Endothelial cell of umbilical vein (primary cell): Measurements from ENCODE around the gene FOXO6. TPM values are rescaled to one million over a fixed set of nuclear protein-coding genes. Genes with fewer than 3 reads are reported as not detected.
A peak's percentile ranks its signal among the peaks of the same experiment; 100 is the strongest.

ENCODE experiments used
- BruUV-seq: library from RNA; stranded (reverse); fragments of 400-500 nt; replicated peaks from 2 replicates; lab custom pipeline; 2021; lab: Mats Ljungman, UMichigan
- CTCF ChIA-PET: fragments of 300-600, 350-600 bp; sonication (Branson Sonifier 250); formaldehyde crosslinking; loops from one replicate; lab custom pipeline; 2021; ENCODE audit warnings: antibody characterized with exemption, inconsistent platforms; lab: Charles Lee
- POLR2A ChIA-PET: fragments of 300-600, 350-600 bp; sonication (Branson Sonifier 250); formaldehyde crosslinking; loops from one replicate; lab custom pipeline; 2021; ENCODE audit warnings: antibody characterized with exemption, inconsistent platforms; lab: Charles Lee
- DNase-seq: peaks from one replicate; pipeline ENCODE4 v3.0.0-alpha.2; 2011; ENCODE audit warnings: low read depth, low spot score
- FAIRE-seq: peaks from 2 replicates; lab custom pipeline; 2011; peaks lifted over from hg19 to GRCh38; lab: Jason Lieb, UNC
- H2AFZ ChIP-seq: 2 replicates; pipeline ENCODE4 v1.6.0; 2012; ENCODE audit warnings: low read depth, low read length, control low read depth, inconsistent platforms
- H3K27ac ChIP-seq: 2 replicates; pipeline ENCODE4 v1.5.1; 2011; ENCODE audit warnings: low read depth, mild to moderate bottlenecking, control low read depth, low read length, moderate library complexity; ENCODE audit not compliant: insufficient read depth
- H3K27me3 ChIP-seq, 2 experiments: 2 replicates each; pipeline versions ENCODE4 v1.6.0 to v1.6.1; 2011; ENCODE audit warnings: low read length in 2 of 2, mixed read lengths in 1 of 2; ENCODE audit not compliant: control insufficient read depth in 2 of 2, insufficient read depth in 2 of 2
- H3K36me3 ChIP-seq, 2 experiments: 2 replicates in 1 of 2; 3 replicates in 1 of 2; pipeline ENCODE4 v1.5.1; 2011; ENCODE audit warnings: low read length in 2 of 2, mild to moderate bottlenecking in 1 of 2, moderate library complexity in 1 of 2; ENCODE audit not compliant: control insufficient read depth in 2 of 2, insufficient read depth in 2 of 2; ENCODE audit errors: extremely low read depth in 1 of 2
- H3K4me1 ChIP-seq: 3 replicates; pipeline ENCODE4 v1.5.1; 2011; ENCODE audit warnings: mild to moderate bottlenecking, low read length; ENCODE audit not compliant: control insufficient read depth, insufficient read depth; ENCODE audit errors: extremely low read depth
- H3K4me2 ChIP-seq: 2 replicates; pipeline ENCODE4 v1.6.1; 2011; ENCODE audit warnings: low read length, control low read depth, mixed read lengths; ENCODE audit not compliant: insufficient read depth
- H3K4me3 ChIP-seq, 3 experiments: fragments of 200-600 bp in 1 of 3; sonication (generic), shearing (Covaris generic) in 1 of 3; replicated peaks in 1 of 3; 2 replicates each; pipeline ENCODE4 v1.5.1; 2011 to 2016; ENCODE audit warnings: control low read depth in 3 of 3, low read length in 3 of 3, mild to moderate bottlenecking in 2 of 3, inconsistent platforms in 1 of 3, low read depth in 1 of 3, moderate library complexity in 1 of 3; ENCODE audit not compliant: insufficient read depth in 1 of 3
- H3K79me2 ChIP-seq: 2 replicates; pipeline ENCODE4 v1.6.0; 2012; ENCODE audit warnings: low read length, inconsistent platforms; ENCODE audit not compliant: control insufficient read depth, insufficient read depth
- H3K9ac ChIP-seq: replicated peaks from 2 replicates; pipeline ENCODE3; 2011; ENCODE audit warnings: low read length, control low read depth; ENCODE audit not compliant: insufficient read depth; ENCODE audit errors: extremely low read depth
- H3K9me1 ChIP-seq: replicated peaks from 3 replicates; pipeline ENCODE4 v1.6.0; 2011; ENCODE audit warnings: mild to moderate bottlenecking, low read length; ENCODE audit not compliant: control insufficient read depth, insufficient read depth; ENCODE audit errors: extremely low read depth
- H3K9me3 ChIP-seq: replicated peaks from 2 replicates; pipeline ENCODE4 v1.5.1; 2012; ENCODE audit warnings: low read length, inconsistent platforms; ENCODE audit not compliant: control insufficient read depth, insufficient read depth
- H4K20me1 ChIP-seq: replicated peaks from 2 replicates; pipeline ENCODE3; 2011; ENCODE audit warnings: mild to moderate bottlenecking, low read length; ENCODE audit not compliant: control insufficient read depth, insufficient read depth; ENCODE audit errors: extremely low read depth
- EZH2 ChIP-seq: IDR thresholded peaks from 2 replicates; pipeline ENCODE4 v1.6.1; 2012; ENCODE audit warnings: borderline replicate concordance, low read depth, mild to moderate bottlenecking, moderate library complexity, low read length, inconsistent platforms; ENCODE audit not compliant: severe bottlenecking
- FOS ChIP-seq: IDR thresholded peaks from 2 replicates; pipeline ENCODE4 v1.6.1; 2011; ENCODE audit warnings: mild to moderate bottlenecking, low read length, moderate library complexity, borderline replicate concordance; ENCODE audit not compliant: insufficient read depth
- GATA2 ChIP-seq: IDR thresholded peaks from 2 replicates; pipeline ENCODE4 v1.7.0; 2011; ENCODE audit warnings: low read depth, mild to moderate bottlenecking, moderate library complexity, mixed read lengths, low read length; ENCODE audit not compliant: insufficient read length, insufficient read depth
- JUN ChIP-seq: IDR thresholded peaks from 2 replicates; pipeline ENCODE4 v1.6.1; 2011; ENCODE audit warnings: borderline replicate concordance, low read depth; ENCODE audit not compliant: insufficient read length, insufficient read depth
- POLR2A ChIP-seq: IDR thresholded peaks from 2 replicates; pipeline ENCODE4 v1.6.1; 2012; ENCODE audit warnings: low read depth, mild to moderate bottlenecking, control low read depth, low read length
- POLR2AphosphoS5 ChIP-seq: IDR thresholded peaks from 2 replicates; pipeline ENCODE4 v1.6.1; 2012; ENCODE audit warnings: low read depth, mild to moderate bottlenecking, control low read depth, low read length, moderate library complexity; ENCODE audit not compliant: insufficient read depth
- dilution Hi-C: fragments of 300-500 bp; cut with MboI; formaldehyde crosslinking; loops from one replicate; pipeline ENCODE4 v1.15.0; 2019; ENCODE audit warnings: low sequenced_read_pairs; ENCODE audit not compliant: extremely low pct_ligation_motif_present
- intact Hi-C: fragments of 100-400 bp; cut with micrococcal nuclease; formaldehyde crosslinking; loops from one replicate; pipeline ENCODE4 v1.10.0; 2022
- polyA plus RNA-seq, 4 experiments: library from polyadenylated mRNA; depleted of rRNA in 3 of 4; stranded (reverse) in 3 of 4; unstranded in 1 of 4; fragments of >200 nt; gene quantifications; 2 replicates each; pipeline versions ENCODE4 v1.2.1 to v1.2.3, GENCODE V29; 2011 to 2012; ENCODE audit warnings: missing spikeins in 1 of 4
- total RNA-seq: library from RNA; stranded (reverse); gene quantifications from 2 replicates; pipeline ENCODE4 v1.2.3, GENCODE V29; 2021
- TF ChIP-seq, protein P1 (sequence below): IDR thresholded peaks from 2 replicates; pipeline ENCODE4 v1.6.1; 2011; ENCODE audit not compliant: insufficient read depth, insufficient read length

The FOXO6 gene
- total and polyA plus RNA-seq, 2 donors (not counting 3 experiments of a cell fraction or from before 2014, with no cell fraction given), result 0.04 to 0.38 TPM

- CTCF ChIA-PET, result interaction anchor here (0.7 to 3.2 kb wide), 14 partner anchors 7 to 79 kb away, joined by 3 to 18 read pairs (median 8); no protein-coding TSS in a partner anchor
- H3K79me2 ChIP-seq, result no peaks in the 10 kb centered on the region
- FAIRE-seq, result no peak
- no peaks in the 10 kb centered on the region for H3K9me3 ChIP-seq
- peaks cover 3% of the 10 kb centered on the region for H3K4me1 ChIP-seq
- intact Hi-C loops (loop anchor here (1.0 kb wide), 4 partner anchors 19 to 71 kb away; no protein-coding TSS in a partner anchor), dilution Hi-C loops (no loop called here)
- no peak overlapping the region for H3K27ac ChIP-seq
- H3K36me3 ChIP-seq, result no peaks in the 10 kb centered on the region
- H4K20me1 ChIP-seq, result no peaks in the 10 kb centered on the region
- peaks cover 18 to 22% of the 10 kb centered on the region in 2 experiments for H3K27me3 ChIP-seq
- H3K4me3 ChIP-seq, result peak overlapping the region in 2 of 3 experiments; percentile 32 to 36
- peak overlapping the region; percentile 42 for H3K4me2 ChIP-seq
- H3K9me1 ChIP-seq, result no peaks in the 10 kb centered on the region
- peak overlapping the region; percentile 46 for H2AFZ ChIP-seq
- BruUV-seq, result no TSS peak
- POLR2A ChIA-PET, result interaction anchor here (0.7 kb wide), 1 partner anchor 22 kb away, joined by 3 read pairs; no protein-coding TSS in a partner anchor
- TF ChIP-seq FOS, result no peak
- peak; percentile 80 for TF ChIP-seq EZH2
- DNase-seq, result peak; percentile 14
- H3K9ac ChIP-seq, result no peak overlapping the region
Measured at GRCh38 chr1:41361495-41362356, 492 bp downstream of the FOXO6 start.

- TF ChIP-seq POLR2A (no peak), POLR2AphosphoS5 (no peak), GATA2 (no peak), EZH2 (no peak), JUN (no peak)
- TF ChIP-seq, protein P1, sequence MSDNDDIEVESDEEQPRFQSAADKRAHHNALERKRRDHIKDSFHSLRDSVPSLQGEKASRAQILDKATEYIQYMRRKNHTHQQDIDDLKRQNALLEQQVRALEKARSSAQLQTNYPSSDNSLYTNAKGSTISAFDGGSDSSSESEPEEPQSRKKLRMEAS, result no peak
- POLR2A ChIA-PET, result interaction anchor here (0.7 kb wide), 1 partner anchor 21 kb away, joined by 3 read pairs; no protein-coding TSS in a partner anchor
- dilution Hi-C loops (no loop called here), intact Hi-C loops (no loop called here)
- no peak for DNase-seq
- Histone ChIP-seq H3K27ac (no peak overlapping the region), H4K20me1 (no peaks in the 10 kb centered on the region), H3K4me3 (no peak overlapping the region), H2AFZ (no peak overlapping the region), H3K4me2 (no peak overlapping the region), H3K9ac (no peak overlapping the region), H3K9me1 (no peaks in the 10 kb centered on the region), H3K36me3 (no peaks in the 10 kb centered on the region), H3K27me3 (peaks cover 22 to 28% of the 10 kb centered on the region in 2 experiments), H3K9me3 (no peaks in the 10 kb centered on the region), H3K4me1 (peaks cover 3% of the 10 kb centered on the region), H3K79me2 (no peaks in the 10 kb centered on the region)
- BruUV-seq, result no TSS peak
- CTCF ChIA-PET, result interaction anchor here (1.1 to 2.4 kb wide), 8 partner anchors 9 to 79 kb away, joined by 3 to 16 read pairs (median 6); no protein-coding TSS in a partner anchor
- FAIRE-seq, result no peak
Measured at GRCh38 chr1:41362357-41362721, 1.1 kb downstream of the FOXO6 start.
